ENCODE measurements around the gene ULBP2.
"Not testable (repeated sequence)": the region's sequence is repeated elsewhere in the genome, so short reads cannot be mapped to it uniquely, and the experiment has no call there.

ULBP2 gene

GRCh38 chr6:149909701-149910470, 31.9 kb upstream of the ULBP2 start:
- DNase-seq: no peak

GRCh38 chr6:149910721-149911151, 31.1 kb upstream of the ULBP2 start:
- DNase-seq: no peak

GRCh38 chr6:149912680-149913079, 29.1 kb upstream of the ULBP2 start:
- not testable (repeated sequence) for DNase-seq

- no peak for DNase-seq
Observed at GRCh38 chr6:149913085-149913484, 28.7 kb upstream of the ULBP2 start.

- DNase-seq: no peak
Observed at GRCh38 chr6:149913540-149914240, 28.1 kb upstream of the ULBP2 start.

GRCh38 chr6:149915970-149916865, 25.6 kb upstream of the ULBP2 start:
- no peak for DNase-seq

GRCh38 chr6:149917679-149918078, 24.1 kb upstream of the ULBP2 start:
- DNase-seq: no peak

- no peak for DNase-seq
Observed at GRCh38 chr6:149918151-149918905, 23.5 kb upstream of the ULBP2 start.

GRCh38 chr6:149919126-149919833, 22.5 kb upstream of the ULBP2 start:
- DNase-seq: not testable (repeated sequence)

GRCh38 chr6:149919834-149920225, 22.0 kb upstream of the ULBP2 start:
- no peak for DNase-seq

GRCh38 chr6:149921361-149921760, 20.5 kb upstream of the ULBP2 start:
- DNase-seq: no peak

GRCh38 chr6:149922091-149922490, 19.7 kb upstream of the ULBP2 start:
- DNase-seq: not testable (repeated sequence)

- no peak for DNase-seq
Observed at GRCh38 chr6:149922642-149923326, 19.0 kb upstream of the ULBP2 start, which contains the start of gene RAET1G. Gene RAET1G, minus strand, starts transcription at chr6:149923121. Its CDS starts 111 bp downstream, at chr6:149923010.

GRCh38 chr6:149923327-149923986, 18.4 kb upstream of the ULBP2 start:
- DNase-seq: no peak

- no peak for DNase-seq
Observed at GRCh38 chr6:149924206-149924932, 17.4 kb upstream of the ULBP2 start.

GRCh38 chr6:149924933-149925252, 16.9 kb upstream of the ULBP2 start:
- DNase-seq: no peak

GRCh38 chr6:149925253-149925973, 16.4 kb upstream of the ULBP2 start:
- DNase-seq: no peak

GRCh38 chr6:149925974-149926777, 15.6 kb upstream of the ULBP2 start:
- DNase-seq: peak; percentile 55 to 63
